Neuronal stem cell (in vitro differentiated cells): Measurements from ENCODE around the gene C11orf24.

ENCODE experiments used
- DNase-seq: peaks from one replicate; pipeline ENCODE4 v3.0.0-alpha.2; 2013; ENCODE audit warnings: low spot score
- H2AFZ ChIP-seq: one replicate; pipeline ENCODE4 v1.6.1; 2013; ENCODE audit warnings: mild to moderate bottlenecking, low read length, inconsistent platforms
- H2AK5ac ChIP-seq: 2 replicates; pipeline ENCODE4 v1.6.1; 2013; ENCODE audit warnings: low read depth, mild to moderate bottlenecking, inconsistent platforms, low read length, moderate library complexity, mixed read lengths
- H2BK120ac ChIP-seq: 2 replicates; pipeline ENCODE4 v1.6.1; 2013; ENCODE audit warnings: low read depth, mild to moderate bottlenecking, inconsistent platforms, low read length, moderate library complexity, mixed read lengths
- H2BK12ac ChIP-seq: one replicate; pipeline ENCODE4 v1.6.1; 2013; ENCODE audit warnings: low read length, inconsistent platforms
- H2BK15ac ChIP-seq: 2 replicates; pipeline ENCODE4 v1.6.1; 2013; ENCODE audit warnings: mild to moderate bottlenecking, low read length, inconsistent platforms, mixed read lengths
- H2BK5ac ChIP-seq: one replicate; pipeline ENCODE4 v1.6.1; 2013; ENCODE audit warnings: inconsistent platforms, mild to moderate bottlenecking, low read length, moderate library complexity
- H3K14ac ChIP-seq: one replicate; pipeline ENCODE4 v1.6.1; 2013; ENCODE audit warnings: low read length, inconsistent platforms
- H3K18ac ChIP-seq: 2 replicates; pipeline ENCODE4 v1.6.1; 2013; ENCODE audit warnings: low read length, inconsistent platforms
- H3K23ac ChIP-seq: 2 replicates; pipeline ENCODE4 v1.6.1; 2013; ENCODE audit warnings: low read depth, mild to moderate bottlenecking, mixed read lengths, low read length, inconsistent platforms; ENCODE audit not compliant: poor library complexity
- H3K27ac ChIP-seq: replicated peaks from 3 replicates; pipeline ENCODE4 v1.5.1; 2013; ENCODE audit warnings: low read length, inconsistent platforms
- H3K27me3 ChIP-seq, 3 experiments: 2 replicates each; pipeline ENCODE4 v1.6.1; 2013; ENCODE audit warnings: low read length in 3 of 3, mild to moderate bottlenecking in 2 of 3, inconsistent platforms in 1 of 3, low read depth in 1 of 3, mixed read lengths in 1 of 3, moderate library complexity in 1 of 3; ENCODE audit not compliant: control insufficient read depth in 3 of 3, insufficient read depth in 3 of 3
- H3K36me3 ChIP-seq, 2 donors: replicated peaks in 1 of 2; 2 replicates each; pipeline ENCODE4 v1.6.1; 2013; ENCODE audit warnings: low read length in 2 of 2; ENCODE audit not compliant: control insufficient read depth in 2 of 2, insufficient read depth in 2 of 2
- H3K4ac ChIP-seq: 2 replicates; pipeline ENCODE4 v1.6.1; 2013; ENCODE audit warnings: inconsistent platforms, mild to moderate bottlenecking, low read length, moderate library complexity
- H3K4me1 ChIP-seq, 2 donors: 1 replicate in 1 of 2; 2 replicates in 1 of 2; pipeline ENCODE4 v1.6.1; 2013; ENCODE audit warnings: low read length in 2 of 2, low read depth in 1 of 2; ENCODE audit not compliant: control insufficient read depth in 2 of 2, insufficient read depth in 1 of 2
- H3K4me2 ChIP-seq: one replicate; pipeline ENCODE4 v1.6.1; 2013; ENCODE audit warnings: mild to moderate bottlenecking, low read length, inconsistent platforms; ENCODE audit not compliant: insufficient read depth, poor library complexity, severe bottlenecking
- H3K4me3 ChIP-seq, 2 donors: 2 replicates each; pipeline ENCODE4 v1.5.1; 2013; ENCODE audit warnings: low read length in 2 of 2, mild to moderate bottlenecking in 2 of 2, inconsistent platforms in 1 of 2, moderate library complexity in 1 of 2
- H3K79me1 ChIP-seq: one replicate; pipeline ENCODE4 v1.6.1; 2013; ENCODE audit warnings: low read depth, mild to moderate bottlenecking, inconsistent platforms, low read length, moderate library complexity
- H3K9ac ChIP-seq: one replicate; pipeline ENCODE4 v1.6.1; 2013; ENCODE audit warnings: mild to moderate bottlenecking, low read depth, low read length, inconsistent platforms; ENCODE audit not compliant: poor library complexity
- H3K9me3 ChIP-seq, 2 donors: replicated peaks in 1 of 2; 2 replicates each; pipeline versions ENCODE3 to v1.6.1; 2013; ENCODE audit warnings: low read length in 2 of 2, mild to moderate bottlenecking in 2 of 2, inconsistent platforms in 1 of 2, low read depth in 1 of 2, mixed read lengths in 1 of 2, moderate library complexity in 1 of 2; ENCODE audit not compliant: control insufficient read depth in 2 of 2, insufficient read depth in 1 of 2
- H4K8ac ChIP-seq: one replicate; pipeline ENCODE4 v1.6.1; 2013; ENCODE audit warnings: low read depth, mild to moderate bottlenecking, inconsistent platforms, low read length, moderate library complexity
- H4K91ac ChIP-seq: one replicate; pipeline ENCODE4 v1.6.1; 2013; ENCODE audit warnings: low read length, low read depth, mild to moderate bottlenecking, inconsistent platforms; ENCODE audit not compliant: poor library complexity
- WGBS, 2 donors: extraction: QIAGEN DNeasy Blood & Tissue Kit; methylation state at CpG; one replicate each; pipeline ENCODE4 v1.1.7; 2013; ENCODE audit warnings: missing lambda C conversion rate in 2 of 2, mixed read lengths in 1 of 2; ENCODE audit not compliant: insufficient read length in 2 of 2, insufficient replicate concordance in 1 of 2; ENCODE audit errors: extremely low coverage in 2 of 2; 5-methylcytosine and 5-hydroxymethylcytosine counted together

The C11orf24 gene

GRCh38 chr11:68261006-68261405 is 10.8 kb downstream of the C11orf24 start:
- H3K18ac ChIP-seq = no peak overlapping the region
- H2BK120ac ChIP-seq = no peak overlapping the region
- no peaks in the 10 kb centered on the region for H3K27me3 ChIP-seq
- H3K14ac ChIP-seq = no peak overlapping the region
- H2AFZ ChIP-seq = no peak overlapping the region
- H2BK12ac ChIP-seq = no peak overlapping the region
- peaks cover 39 to 55% of the 10 kb centered on the region in 2 donors for H3K36me3 ChIP-seq
- H3K79me1 ChIP-seq = peaks cover 2% of the 10 kb centered on the region
- no peak overlapping the region for H3K4me2 ChIP-seq
- H3K4me1 ChIP-seq = peaks cover 7 to 10% of the 10 kb centered on the region in 2 donors
- no peak overlapping the region for H3K27ac ChIP-seq
- H3K4me3 ChIP-seq = no peak overlapping the region
- DNase-seq = no peak
- H3K23ac ChIP-seq = no peak overlapping the region
- H2BK5ac ChIP-seq = no peak overlapping the region
- no CpG with 5 or more reads among the region's 15 CpGs for WGBS, 2 donors
- no peak overlapping the region for H2AK5ac ChIP-seq
- no peak overlapping the region for H3K4ac ChIP-seq
- no peak overlapping the region for H3K9ac ChIP-seq
- H4K91ac ChIP-seq = no peak overlapping the region
- H3K9me3 ChIP-seq = peaks cover 0 to 3% of the 10 kb centered on the region in 2 donors
- H4K8ac ChIP-seq = no peak overlapping the region
- no peak overlapping the region for H2BK15ac ChIP-seq

DNA sequence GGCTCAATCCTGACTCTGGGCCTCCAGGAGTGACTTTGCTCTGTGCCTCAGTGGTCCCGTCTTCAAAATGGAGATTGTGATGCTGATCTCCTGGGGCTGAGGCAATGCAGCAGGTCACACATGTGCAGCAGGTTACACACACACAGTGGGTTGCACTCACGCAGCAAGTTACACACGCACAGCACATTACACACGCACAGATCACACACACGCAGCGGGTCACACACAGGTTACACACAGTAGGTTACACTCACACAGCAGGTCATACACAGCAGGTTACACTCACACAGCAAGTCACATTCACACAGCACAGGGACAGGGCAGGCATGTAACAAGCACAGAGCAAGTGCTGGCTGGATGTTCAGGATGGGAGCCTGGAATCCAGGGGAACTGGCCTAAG is 11.3 kb downstream of the C11orf24 start:
- Histone ChIP-seq H2BK15ac (no peak overlapping the region), H3K27me3 (no peaks in the 10 kb centered on the region), H4K91ac (no peak overlapping the region), H4K8ac (peak overlapping the region; percentile 17), H2BK12ac (no peak overlapping the region), H3K4me1 (peaks cover 8 to 10% of the 10 kb centered on the region in 2 donors), H2BK5ac (no peak overlapping the region), H3K4ac (no peak overlapping the region), H3K9me3 (peaks cover 0 to 3% of the 10 kb centered on the region in 2 donors), H2AK5ac (no peak overlapping the region), H2AFZ (no peak overlapping the region), H3K9ac (peak overlapping the region; percentile 53), H2BK120ac (no peak overlapping the region), H3K79me1 (peaks cover 2% of the 10 kb centered on the region), H3K23ac (no peak overlapping the region), H3K4me2 (no peak overlapping the region), H3K14ac (no peak overlapping the region), H3K4me3 (peak overlapping the region in 1 of 2 donors; percentile 67), H3K18ac (no peak overlapping the region), H3K36me3 (peaks cover 35 to 50% of the 10 kb centered on the region in 2 donors), H3K27ac (no peak overlapping the region)
- DNase-seq = no peak
- WGBS, 2 donors = no CpG with 5 or more reads among the region's 6 CpGs

GRCh38 chr11:68259122-68259959 is 12.4 kb downstream of the C11orf24 start:
- Histone ChIP-seq H3K23ac (peak overlapping the region; percentile 80), H4K8ac (peak overlapping the region; percentile 48), H3K14ac (peak overlapping the region; percentile 27), H2AK5ac (peak overlapping the region; percentile 27), H2BK120ac (peak overlapping the region; percentile 49), H3K4ac (no peak overlapping the region), H2BK12ac (no peak overlapping the region), H2BK5ac (no peak overlapping the region), H4K91ac (no peak overlapping the region), H3K79me1 (no peaks in the 10 kb centered on the region), H3K27me3 (peaks cover 0 to 2% (median 0%) of the 10 kb centered on the region in 3 experiments), H2BK15ac (no peak overlapping the region), H3K27ac (no peak overlapping the region), H3K4me2 (no peak overlapping the region), H2AFZ (no peak overlapping the region), H3K4me3 (no peak overlapping the region), H3K18ac (peak overlapping the region; percentile 63), H3K9me3 (peaks cover 0 to 3% of the 10 kb centered on the region in 2 donors), H3K4me1 (peaks cover 8 to 10% of the 10 kb centered on the region in 2 donors), H3K36me3 (peaks cover 28 to 40% of the 10 kb centered on the region in 2 donors), H3K9ac (peak overlapping the region; percentile 74)
- WGBS, 2 donors = no CpG with 5 or more reads among the region's 15 CpGs
- no peak for DNase-seq

DNA sequence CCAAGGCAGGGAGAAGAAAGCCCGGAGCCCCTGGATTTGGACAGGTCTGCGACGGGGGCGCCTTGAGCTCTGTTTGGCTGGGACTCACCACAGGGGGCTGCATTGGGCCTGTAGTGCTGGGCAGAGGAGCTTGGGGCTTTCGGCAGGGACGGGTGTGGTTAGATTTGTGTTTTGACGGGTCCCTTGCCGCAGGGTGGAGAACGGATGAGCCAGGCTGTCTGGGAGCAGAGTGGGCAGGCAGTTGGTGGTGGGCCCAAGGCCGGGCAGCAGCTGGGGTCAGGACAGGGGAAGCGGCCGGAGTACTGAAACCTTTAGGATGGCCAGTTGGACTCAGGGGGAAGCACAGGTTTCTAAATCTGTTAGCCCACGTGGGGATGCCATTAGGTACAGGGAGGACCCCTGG is 13.4 kb downstream of the C11orf24 start:
- peaks cover 0 to 6% (median 2%) of the 10 kb centered on the region in 3 experiments for H3K27me3 ChIP-seq
- no peak for DNase-seq
- no peak overlapping the region for H3K23ac ChIP-seq
- no peak overlapping the region for H2BK15ac ChIP-seq
- H3K9ac ChIP-seq = no peak overlapping the region
- no peak overlapping the region for H2BK120ac ChIP-seq
- no peak overlapping the region for H2BK12ac ChIP-seq
- H3K4me1 ChIP-seq = peaks cover 8 to 10% of the 10 kb centered on the region in 2 donors
- no peak overlapping the region for H4K8ac ChIP-seq
- peak overlapping the region; percentile 46 for H4K91ac ChIP-seq
- H3K79me1 ChIP-seq = no peaks in the 10 kb centered on the region
- no CpG with 5 or more reads among the region's 13 CpGs for WGBS, 2 donors
- H3K36me3 ChIP-seq = peaks cover 24 to 31% of the 10 kb centered on the region in 2 donors
- peak overlapping the region; percentile 85 for H3K14ac ChIP-seq
- no peak overlapping the region for H3K4ac ChIP-seq
- H3K27ac ChIP-seq = no peak overlapping the region
- peak overlapping the region; percentile 36 for H3K18ac ChIP-seq
- no peak overlapping the region for H3K4me3 ChIP-seq
- no peak overlapping the region for H2AFZ ChIP-seq
- peaks cover 0 to 3% of the 10 kb centered on the region in 2 donors for H3K9me3 ChIP-seq
- H3K4me2 ChIP-seq = no peak overlapping the region
- H2BK5ac ChIP-seq = no peak overlapping the region
- peak overlapping the region; percentile 63 for H2AK5ac ChIP-seq
